OCI-LY1 (cell line): Measurements from ENCODE around the gene KIF13A.

Source experiments
- H2AFZ ChIP-seq: fragments of 200-600 bp; sonication (generic), shearing (Covaris generic); 2 replicates; pipeline ENCODE4 v1.6.0; 2014; ENCODE audit warnings: antibody characterized with exemption, mild to moderate bottlenecking, low read length
- H3F3A ChIP-seq: fragments of 200-600 bp; sonication (generic), shearing (Covaris generic); 2 replicates; pipeline ENCODE4 v1.6.0; 2014; ENCODE audit warnings: mild to moderate bottlenecking, antibody characterized with exemption, low read length, moderate library complexity; ENCODE audit not compliant: insufficient read depth
- H3K27ac ChIP-seq: fragments of 200-600 bp; sonication (generic); 2 replicates; pipeline ENCODE4 v1.5.1; 2014; ENCODE audit warnings: low read length, mixed run types, mild to moderate bottlenecking, low read depth; ENCODE audit not compliant: poor library complexity, severe bottlenecking
- H3K27me3 ChIP-seq: fragments of 200-600 bp; sonication (generic); 2 replicates; pipeline ENCODE4 v1.6.0; 2014; ENCODE audit warnings: antibody characterized with exemption, mild to moderate bottlenecking, low read length, moderate library complexity; ENCODE audit not compliant: insufficient read depth
- H3K36me3 ChIP-seq: fragments of 200-600 bp; sonication (generic); 2 replicates; pipeline ENCODE4 v1.6.1; 2014; ENCODE audit warnings: mild to moderate bottlenecking, antibody characterized with exemption, low read length, moderate library complexity, mixed read lengths; ENCODE audit not compliant: insufficient read depth
- H3K4me1 ChIP-seq: fragments of 200-600 bp; sonication (generic); 2 replicates; pipeline ENCODE4 v1.5.1; 2014; ENCODE audit warnings: mild to moderate bottlenecking, low read length, moderate library complexity; ENCODE audit not compliant: insufficient read depth, severe bottlenecking
- H3K4me2 ChIP-seq: fragments of 200-600 bp; sonication (generic), shearing (Covaris generic); 2 replicates; pipeline ENCODE4 v1.6.1; 2014; ENCODE audit warnings: low read length
- H3K4me3 ChIP-seq: fragments of 200-600 bp; sonication (generic); 2 replicates; pipeline ENCODE4 v1.5.1; 2014; ENCODE audit warnings: low read length, low read depth, mild to moderate bottlenecking, mixed read lengths; ENCODE audit not compliant: poor library complexity, severe bottlenecking
- H3K79me2 ChIP-seq: fragments of 200-600 bp; shearing (Covaris generic); 2 replicates; pipeline ENCODE4 v1.6.1; 2016; ENCODE audit warnings: mixed run types, low read length, mixed read lengths; ENCODE audit not compliant: insufficient read depth
- H3K9ac ChIP-seq: fragments of 200-600 bp; sonication (generic), shearing (Covaris generic); 2 replicates; pipeline ENCODE4 v1.6.1; 2014; ENCODE audit warnings: mild to moderate bottlenecking, low read length, mixed read lengths
- H3K9me2 ChIP-seq: fragments of 200-600 bp; sonication (generic), shearing (Covaris generic); 2 replicates; pipeline ENCODE4 v1.6.1; 2014; ENCODE audit warnings: low read depth, mild to moderate bottlenecking, low read length, mixed read lengths
- H3K9me3 ChIP-seq: fragments of 200-600 bp; shearing (Covaris generic); 2 replicates; pipeline ENCODE4 v1.6.1; 2014; ENCODE audit warnings: low read length, mixed read lengths
- H4K20me1 ChIP-seq: fragments of 200-600 bp; sonication (generic), shearing (Covaris generic); 2 replicates; pipeline ENCODE4 v1.6.0; 2016; ENCODE audit warnings: mild to moderate bottlenecking, low read length; ENCODE audit not compliant: insufficient read depth
- CTCF ChIP-seq: fragments of 200-600 bp; sonication (generic), shearing (Covaris generic); IDR thresholded peaks from 2 replicates; pipeline ENCODE4 v1.5.1; 2017; ENCODE audit warnings: mild to moderate bottlenecking, antibody characterized with exemption, low read length, moderate library complexity, mixed read lengths
- EZH2 ChIP-seq: fragments of 200-600 bp; sonication (generic), shearing (Covaris generic); IDR thresholded peaks from 2 replicates; pipeline ENCODE4 v1.8.0; 2017; ENCODE audit warnings: borderline replicate concordance, mixed run types, mild to moderate bottlenecking, antibody characterized with exemption, low read length, moderate library complexity, mixed read lengths

KIF13A gene

DNA sequence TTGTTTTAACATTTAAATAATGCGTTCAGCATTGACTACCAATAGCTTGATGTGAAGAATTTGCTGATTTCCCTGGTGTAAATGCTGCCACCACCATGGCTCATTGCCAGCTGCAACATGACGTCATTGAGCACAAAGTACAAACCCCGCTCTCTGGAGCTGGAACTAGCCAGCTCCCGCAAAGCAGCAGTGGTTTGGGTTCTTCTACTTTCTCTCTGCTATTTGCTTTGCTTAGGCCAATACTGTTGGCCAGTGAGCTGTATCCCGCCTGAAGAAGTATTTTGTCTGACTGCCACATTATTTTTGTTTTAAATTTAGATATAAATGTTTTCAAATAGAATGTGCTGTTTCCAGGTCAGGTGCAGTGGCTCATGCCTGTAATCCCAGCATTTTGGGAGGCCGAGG, 47.4 kb upstream of the KIF13A start:
- Histone ChIP-seq H2AFZ (no peak overlapping the region), H3K27ac (no peak overlapping the region), H3K4me1 (no peaks in the 10 kb centered on the region), H3K4me2 (no peak overlapping the region), H4K20me1 (no peaks in the 10 kb centered on the region), H3K27me3 (no peaks in the 10 kb centered on the region; the same call in 1 of the 2 replicates), H3F3A (no peaks in the 10 kb centered on the region), H3K4me3 (no peak overlapping the region), H3K9me2 (no peaks in the 10 kb centered on the region), H3K9me3 (no peaks in the 10 kb centered on the region), H3K9ac (no peak overlapping the region), H3K79me2 (no peaks in the 10 kb centered on the region), H3K36me3 (no peaks in the 10 kb centered on the region)
- TF ChIP-seq EZH2 (no peak), CTCF (no peak)

DNA sequence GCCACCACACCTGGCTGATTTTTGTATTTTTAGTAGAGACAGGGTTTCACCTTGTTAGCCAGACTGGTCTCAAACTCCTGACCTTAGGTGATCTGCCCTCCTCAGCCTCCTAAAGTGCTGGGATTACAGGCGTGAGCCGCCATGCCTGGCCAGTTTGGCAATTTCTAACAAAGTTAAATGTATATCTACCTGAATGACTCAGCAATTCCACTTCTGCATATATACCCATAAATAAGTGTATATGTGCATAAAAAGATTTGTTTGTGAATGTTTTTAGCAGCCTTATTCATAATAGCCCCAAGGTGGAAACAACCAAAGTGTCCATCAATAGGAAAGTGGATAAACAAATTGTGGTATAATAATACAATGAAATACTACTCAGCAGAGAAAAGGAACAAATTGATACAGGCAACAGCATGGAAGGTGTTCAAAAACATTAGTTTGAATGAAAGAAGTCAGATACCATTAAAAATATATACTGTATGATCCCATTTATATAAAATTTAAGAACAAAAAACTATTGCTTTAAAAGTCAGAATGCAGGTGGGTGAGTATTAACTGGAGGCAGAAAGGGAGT, 44.3 kb upstream of the KIF13A start:
- Histone ChIP-seq H3K4me2 (no peak overlapping the region), H2AFZ (no peak overlapping the region), H3K9me2 (no peaks in the 10 kb centered on the region), H3K79me2 (no peaks in the 10 kb centered on the region), H4K20me1 (no peaks in the 10 kb centered on the region), H3K4me3 (no peak overlapping the region), H3F3A (no peaks in the 10 kb centered on the region), H3K36me3 (no peaks in the 10 kb centered on the region), H3K4me1 (no peaks in the 10 kb centered on the region), H3K9me3 (no peaks in the 10 kb centered on the region), H3K9ac (no peak overlapping the region), H3K27ac (no peak overlapping the region), H3K27me3 (no peaks in the 10 kb centered on the region; the same call in 1 of the 2 replicates)
- TF ChIP-seq EZH2 (no peak), CTCF (no peak)

GRCh38 chr6:18031189-18031588, 43.8 kb upstream of the KIF13A start:
- H3K4me2 ChIP-seq = no peak overlapping the region
- H3F3A ChIP-seq = no peaks in the 10 kb centered on the region
- no peaks in the 10 kb centered on the region for H3K79me2 ChIP-seq

More at GRCh38 chr6:18031189-18031588, 43.8 kb upstream of the KIF13A start:
- no peaks in the 10 kb centered on the region for H3K27me3 ChIP-seq
- H2AFZ ChIP-seq = no peak overlapping the region
- H3K4me3 ChIP-seq = no peak overlapping the region
- no peaks in the 10 kb centered on the region for H3K4me1 ChIP-seq
- TF ChIP-seq CTCF (no peak), EZH2 (no peak)
- H4K20me1 ChIP-seq = no peaks in the 10 kb centered on the region
- no peaks in the 10 kb centered on the region for H3K36me3 ChIP-seq
- no peak overlapping the region for H3K9ac ChIP-seq
- H3K27ac ChIP-seq = no peak overlapping the region
- no peaks in the 10 kb centered on the region for H3K9me3 ChIP-seq
- no peaks in the 10 kb centered on the region for H3K9me2 ChIP-seq
